ENCODE results near the gene SFXN3.

The SFXN3 gene

DNA sequence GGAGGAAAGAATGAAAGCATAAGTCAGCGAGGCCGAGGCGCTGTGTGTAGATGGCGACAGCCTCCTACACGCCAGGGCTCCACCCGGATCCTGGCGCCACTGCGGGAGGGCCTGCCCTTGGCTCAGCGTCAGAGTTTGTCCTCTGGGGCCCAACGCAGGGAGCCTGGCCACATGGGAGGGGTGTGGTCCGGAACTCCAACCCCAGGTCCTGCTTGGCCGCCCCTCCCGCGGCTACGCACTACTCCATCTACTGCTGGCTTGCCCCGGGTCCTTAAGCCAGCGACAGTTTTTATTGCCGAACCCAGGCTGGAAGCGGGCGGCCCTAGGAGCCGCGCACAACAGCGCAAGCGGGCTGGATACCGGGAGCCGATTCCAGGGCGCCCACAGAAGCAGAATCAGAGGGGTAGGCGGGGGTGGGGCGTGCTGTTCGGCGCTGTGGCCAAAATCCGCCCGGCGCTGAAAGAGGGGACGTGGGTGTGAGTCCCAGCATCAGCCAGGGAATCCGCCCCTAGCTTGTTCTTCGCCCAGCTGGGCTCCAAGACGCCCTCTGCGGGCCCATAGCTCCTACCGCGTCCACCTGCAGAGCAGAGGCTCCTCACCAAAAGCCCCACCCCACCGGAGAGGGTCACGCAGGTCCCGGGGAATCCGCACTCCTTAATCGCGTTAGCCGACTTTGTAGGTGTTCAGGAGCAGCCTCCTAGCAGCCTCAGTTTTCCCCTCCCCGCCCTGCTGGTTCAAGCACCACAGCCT is 35.3 kb downstream of the SFXN3 start:
- in situ Hi-C loops (cut with MboI; ENCODE audit: low pct_unique_long_range_greater_than_20kb, low sequenced_read_pairs, unreplicated experiment): no loop called here
- peak; percentile 77 for DNase-seq (ENCODE audit: low spot score)
- TF ChIP-seq, protein P1, sequence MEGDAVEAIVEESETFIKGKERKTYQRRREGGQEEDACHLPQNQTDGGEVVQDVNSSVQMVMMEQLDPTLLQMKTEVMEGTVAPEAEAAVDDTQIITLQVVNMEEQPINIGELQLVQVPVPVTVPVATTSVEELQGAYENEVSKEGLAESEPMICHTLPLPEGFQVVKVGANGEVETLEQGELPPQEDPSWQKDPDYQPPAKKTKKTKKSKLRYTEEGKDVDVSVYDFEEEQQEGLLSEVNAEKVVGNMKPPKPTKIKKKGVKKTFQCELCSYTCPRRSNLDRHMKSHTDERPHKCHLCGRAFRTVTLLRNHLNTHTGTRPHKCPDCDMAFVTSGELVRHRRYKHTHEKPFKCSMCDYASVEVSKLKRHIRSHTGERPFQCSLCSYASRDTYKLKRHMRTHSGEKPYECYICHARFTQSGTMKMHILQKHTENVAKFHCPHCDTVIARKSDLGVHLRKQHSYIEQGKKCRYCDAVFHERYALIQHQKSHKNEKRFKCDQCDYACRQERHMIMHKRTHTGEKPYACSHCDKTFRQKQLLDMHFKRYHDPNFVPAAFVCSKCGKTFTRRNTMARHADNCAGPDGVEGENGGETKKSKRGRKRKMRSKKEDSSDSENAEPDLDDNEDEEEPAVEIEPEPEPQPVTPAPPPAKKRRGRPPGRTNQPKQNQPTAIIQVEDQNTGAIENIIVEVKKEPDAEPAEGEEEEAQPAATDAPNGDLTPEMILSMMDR (IDR thresholded peaks at IDR 0.05; ENCODE audit: extremely low read depth, insufficient read depth, missing control alignments): peak; percentile 55

DNA sequence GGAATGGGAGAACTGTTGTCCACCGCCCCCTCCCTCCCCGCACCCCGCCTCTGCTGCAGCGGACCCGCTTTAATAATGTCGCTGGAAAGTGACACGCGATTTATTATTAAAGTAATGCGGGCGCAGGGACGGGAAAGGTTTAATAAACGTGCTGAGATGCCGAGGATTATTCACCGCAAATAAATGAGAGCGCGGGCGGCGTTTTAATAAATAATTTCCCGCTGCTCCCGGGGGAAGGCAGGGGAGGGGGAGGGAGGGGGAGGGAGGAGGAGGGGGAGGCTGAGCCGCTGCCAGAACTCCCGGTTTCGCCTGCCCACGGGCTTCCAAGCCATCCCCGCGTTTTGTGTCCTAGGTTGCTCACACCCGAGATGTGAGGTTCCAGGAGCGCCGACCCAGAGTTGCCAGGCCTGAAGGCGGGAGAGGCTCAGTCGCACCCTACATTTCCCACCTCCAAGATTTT is 35.9 kb downstream of the SFXN3 start:
- in situ Hi-C loops (cut with MboI; ENCODE audit: low pct_unique_long_range_greater_than_20kb, low sequenced_read_pairs, unreplicated experiment): no loop called here
- no peak for DNase-seq (ENCODE audit: low spot score)
- TF ChIP-seq, protein P1 (IDR thresholded peaks at IDR 0.05; ENCODE audit: extremely low read depth, insufficient read depth, missing control alignments): no peak

DNA sequence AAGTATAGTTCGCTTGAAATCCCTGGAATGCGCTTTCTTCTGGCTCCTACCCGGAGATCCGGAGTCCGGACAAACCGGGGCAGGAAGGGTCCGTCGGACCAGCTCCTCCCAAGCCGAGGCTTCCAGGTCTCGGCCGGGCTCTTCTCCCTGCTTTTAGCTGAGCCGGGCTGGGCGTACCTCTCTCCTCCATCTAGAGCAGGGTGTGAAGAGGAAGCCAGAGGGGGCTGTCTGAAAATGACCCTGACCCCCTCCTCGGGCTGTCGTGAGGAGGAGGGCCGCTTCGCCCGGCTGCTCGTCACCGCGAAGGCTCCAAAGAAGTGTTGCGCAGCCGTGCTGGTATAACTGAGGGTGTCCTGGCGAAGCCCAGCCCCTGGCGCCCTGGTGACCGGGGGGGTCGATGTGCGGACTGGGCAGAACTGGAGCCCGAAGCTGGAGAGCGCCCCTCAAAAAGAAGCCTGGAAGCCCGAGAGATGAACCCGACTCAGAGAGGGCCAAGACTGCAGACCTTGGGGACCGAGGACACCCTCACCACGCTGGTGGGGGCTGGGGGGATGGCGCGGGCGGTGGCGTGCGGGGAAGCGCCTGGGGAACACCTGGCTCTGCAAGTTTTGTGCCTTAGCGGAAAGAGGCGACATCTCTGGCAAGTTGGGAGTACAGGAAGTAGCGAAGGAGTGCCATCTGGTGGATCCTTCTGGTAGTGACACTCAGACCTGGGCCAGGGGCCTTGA is 36.5 kb downstream of the SFXN3 start:
- DNase-seq (ENCODE audit: low spot score): peak; percentile 85
- TF ChIP-seq, protein P1 (IDR thresholded peaks at IDR 0.05; ENCODE audit: extremely low read depth, insufficient read depth, missing control alignments): peak; percentile 82
- in situ Hi-C loops (cut with MboI; ENCODE audit: low pct_unique_long_range_greater_than_20kb, low sequenced_read_pairs, unreplicated experiment): no loop called here

DNA sequence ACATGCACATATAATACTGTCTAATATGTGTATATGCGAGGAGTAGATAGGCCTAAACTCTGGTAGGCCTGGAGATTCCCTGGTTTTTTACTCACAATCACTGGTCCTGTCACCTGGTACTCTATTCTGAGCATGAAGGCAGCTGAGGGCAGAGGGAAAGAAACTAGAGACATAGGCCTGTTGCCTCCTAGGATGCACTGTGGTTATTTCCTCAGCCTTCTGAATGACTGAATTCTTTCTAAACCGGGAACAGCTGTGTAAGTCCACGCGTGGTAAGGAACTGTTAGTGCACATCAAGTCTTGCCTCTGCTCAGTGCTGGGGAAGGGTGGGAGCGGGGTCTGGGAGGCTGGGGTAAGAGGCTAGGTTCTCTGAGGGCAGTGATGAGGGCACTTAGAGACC is 38.4 kb downstream of the SFXN3 start:
- no peak for DNase-seq (ENCODE audit: low spot score)
- TF ChIP-seq, protein P1 (IDR thresholded peaks at IDR 0.05; ENCODE audit: extremely low read depth, insufficient read depth, missing control alignments): no peak
- in situ Hi-C loops (cut with MboI; ENCODE audit: low pct_unique_long_range_greater_than_20kb, low sequenced_read_pairs, unreplicated experiment): no loop called here

DNA sequence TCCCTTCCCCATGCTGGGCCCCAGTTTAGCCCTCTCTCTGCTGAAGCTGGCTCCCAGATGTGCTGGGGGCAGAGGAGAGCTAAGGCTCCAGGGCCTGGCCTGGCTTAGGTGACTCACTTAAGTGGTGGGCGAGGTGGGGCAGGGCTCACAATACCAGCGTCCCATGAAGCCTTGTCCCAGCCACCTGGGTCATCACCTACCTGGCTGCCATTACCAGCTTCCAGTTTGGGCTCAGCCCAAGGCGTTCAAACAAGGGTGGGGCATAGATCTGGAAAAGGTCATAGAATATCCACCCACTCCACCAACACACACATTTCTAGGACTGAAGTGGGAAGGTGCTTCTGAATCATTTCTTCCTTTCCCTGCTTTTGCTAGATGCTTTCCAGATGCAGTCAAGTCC is 39.1 kb downstream of the SFXN3 start:
- DNase-seq (ENCODE audit: low spot score): no peak
- in situ Hi-C loops (cut with MboI; ENCODE audit: low pct_unique_long_range_greater_than_20kb, low sequenced_read_pairs, unreplicated experiment): no loop called here
- TF ChIP-seq, protein P1 (IDR thresholded peaks at IDR 0.05; ENCODE audit: extremely low read depth, insufficient read depth, missing control alignments): no peak

DNA sequence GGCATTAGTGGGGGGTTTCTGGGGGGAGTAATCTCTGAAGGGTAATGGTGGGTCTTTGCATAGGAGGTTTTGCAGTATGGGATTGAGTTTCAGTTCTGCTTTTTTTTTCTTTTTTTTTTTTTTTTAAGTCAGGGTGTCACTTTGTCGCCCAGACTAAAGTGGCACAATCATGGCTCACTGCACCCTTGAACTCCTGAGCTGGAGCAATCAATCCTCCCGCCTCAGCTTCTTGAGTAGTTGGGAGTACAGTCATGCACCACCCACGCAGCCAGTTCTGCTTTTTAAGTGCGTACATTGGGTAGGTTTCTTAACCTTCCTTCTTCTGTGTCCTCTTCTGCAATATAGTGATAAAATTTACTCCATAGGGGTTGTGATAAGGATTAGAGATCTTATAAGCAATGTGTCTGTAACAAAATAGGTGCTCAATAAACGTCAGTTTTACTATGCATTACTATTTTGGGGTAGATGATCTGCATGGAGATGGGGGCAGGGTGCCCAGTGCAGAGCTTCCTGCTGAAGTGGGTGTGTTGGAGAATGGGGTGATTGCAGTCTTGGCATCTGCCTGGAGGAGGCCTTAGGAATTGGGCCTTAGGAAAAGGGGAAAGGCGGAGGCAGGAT is 40.3 kb downstream of the SFXN3 start:
- TF ChIP-seq, protein P1 (IDR thresholded peaks at IDR 0.05; ENCODE audit: extremely low read depth, insufficient read depth, missing control alignments): no peak
- in situ Hi-C loops (cut with MboI; ENCODE audit: low pct_unique_long_range_greater_than_20kb, low sequenced_read_pairs, unreplicated experiment): no loop called here
- DNase-seq (ENCODE audit: low spot score): no peak
